ENCODE results near the gene SEPTIN2. TPM values are rescaled to one million over a fixed set of nuclear protein-coding genes. Genes with fewer than 3 reads are reported as not detected.

The SEPTIN2 gene
- polyA plus RNA-seq, 1 donor (not counting 4 experiments of a cell fraction or from before 2014, with no cell fraction given), result 644 TPM

GRCh38 chr2:241300000-241300399, 15.7 kb upstream of the SEPTIN2 start:
- no peak for TF ChIP-seq EZH2 (IDR thresholded peaks at IDR 0.05; ENCODE audit: low read length)
- TF ChIP-seq CTCF (optimal IDR thresholded peaks at IDR 0.05 in 1 of 3, IDR thresholded peaks at IDR 0.05 in 1 of 3, conservative IDR thresholded peaks at IDR 0.05 in 1 of 3; ENCODE audit: extremely low read depth in 1 of 3, insufficient read depth in 2 of 3, low read length in 3 of 3), result no peak
- peaks cover 19% of the 10 kb centered on the region for H4K20me1 ChIP-seq (ENCODE audit: control insufficient read depth, extremely low read depth, insufficient read depth, low read length)
- no peaks in the 10 kb centered on the region for H3K27me3 ChIP-seq (ENCODE audit: control insufficient read depth, extremely low read depth, insufficient read depth, low read length)
- no peak overlapping the region for H2AFZ ChIP-seq (ENCODE audit: control insufficient read depth, low read length)
- no peaks in the 10 kb centered on the region for H3K9me3 ChIP-seq (ENCODE audit: control insufficient read depth, low read depth, low read length)
- H3K79me2 ChIP-seq (ENCODE audit: control insufficient read depth, insufficient read depth, low read length), result peaks cover 95% of the 10 kb centered on the region
- H3K36me3 ChIP-seq (ENCODE audit: control insufficient read depth in 2 of 2, extremely low read depth in 1 of 2, insufficient read depth in 2 of 2, low read length in 2 of 2), result peaks cover 3 to 15% of the 10 kb centered on the region in 2 experiments
- DNase-seq (ENCODE audit: low read depth, low spot score) (no peak), FAIRE-seq (no peak)
- no peak overlapping the region for H3K4me3 ChIP-seq (ENCODE audit: control insufficient read depth in 2 of 3, extremely low read depth in 1 of 3, insufficient read depth in 2 of 3, low read depth in 1 of 3, low read length in 3 of 3)
- no peak overlapping the region for H3K27ac ChIP-seq (ENCODE audit: control insufficient read depth, insufficient read depth, low read length)
- H3K9me1 ChIP-seq (ENCODE audit: control insufficient read depth, extremely low read depth, insufficient read depth, low read length), result peaks cover 2% of the 10 kb centered on the region
- dilution Hi-C loops (cut with MboI; ENCODE audit: extremely low pct_ligation_motif_present, low sequenced_read_pairs), result no loop called here
- no peak overlapping the region for H3K4me2 ChIP-seq (ENCODE audit: control insufficient read depth, extremely low read depth, insufficient read depth, low read depth, low read length)
- H3K4me1 ChIP-seq (ENCODE audit: control insufficient read depth, extremely low read depth, insufficient read depth, low read length), result no peaks in the 10 kb centered on the region
- no peak overlapping the region for H3K9ac ChIP-seq (ENCODE audit: control insufficient read depth, extremely low read depth, insufficient read depth, low read length)

- no peaks in the 10 kb centered on the region for H3K27me3 ChIP-seq (ENCODE audit: control insufficient read depth, extremely low read depth, insufficient read depth, low read length)
- no peak overlapping the region for H2AFZ ChIP-seq (ENCODE audit: control insufficient read depth, low read length)
- H3K9me1 ChIP-seq (ENCODE audit: control insufficient read depth, extremely low read depth, insufficient read depth, low read length), result no peaks in the 10 kb centered on the region
- peaks cover under 1 to 16% of the 10 kb centered on the region in 2 experiments for H3K36me3 ChIP-seq (ENCODE audit: control insufficient read depth in 2 of 2, extremely low read depth in 1 of 2, insufficient read depth in 2 of 2, low read length in 2 of 2)
- DNase-seq (ENCODE audit: low read depth, low spot score) (no peak), FAIRE-seq (no peak)
- no peak overlapping the region for H3K9ac ChIP-seq (ENCODE audit: control insufficient read depth, extremely low read depth, insufficient read depth, low read length)
- peaks cover 95% of the 10 kb centered on the region for H3K79me2 ChIP-seq (ENCODE audit: control insufficient read depth, insufficient read depth, low read length)
- H3K4me2 ChIP-seq (ENCODE audit: control insufficient read depth, extremely low read depth, insufficient read depth, low read depth, low read length), result no peak overlapping the region
- H3K4me1 ChIP-seq (ENCODE audit: control insufficient read depth, extremely low read depth, insufficient read depth, low read length), result no peaks in the 10 kb centered on the region
- TF ChIP-seq CTCF (optimal IDR thresholded peaks at IDR 0.05 in 1 of 3, IDR thresholded peaks at IDR 0.05 in 1 of 3, conservative IDR thresholded peaks at IDR 0.05 in 1 of 3; ENCODE audit: extremely low read depth in 1 of 3, insufficient read depth in 2 of 3, low read length in 3 of 3) (no peak), EZH2 (IDR thresholded peaks at IDR 0.05; ENCODE audit: low read length) (no peak)
- no peaks in the 10 kb centered on the region for H3K9me3 ChIP-seq (ENCODE audit: control insufficient read depth, low read depth, low read length)
- dilution Hi-C loops (cut with MboI; ENCODE audit: extremely low pct_ligation_motif_present, low sequenced_read_pairs), result no loop called here
- H3K27ac ChIP-seq (ENCODE audit: control insufficient read depth, insufficient read depth, low read length), result no peak overlapping the region
- H4K20me1 ChIP-seq (ENCODE audit: control insufficient read depth, extremely low read depth, insufficient read depth, low read length), result peaks cover 21% of the 10 kb centered on the region
- H3K4me3 ChIP-seq (ENCODE audit: control insufficient read depth in 2 of 3, extremely low read depth in 1 of 3, insufficient read depth in 2 of 3, low read depth in 1 of 3, low read length in 3 of 3), result no peak overlapping the region
These were observed 13.6 kb upstream of the SEPTIN2 start for GRCh38 chr2:241302083-241302482.
